ENCODE data around the gene TRAPPC14.
A peak's percentile ranks its signal among the peaks of the same experiment; 100 is the strongest.

DNA sequence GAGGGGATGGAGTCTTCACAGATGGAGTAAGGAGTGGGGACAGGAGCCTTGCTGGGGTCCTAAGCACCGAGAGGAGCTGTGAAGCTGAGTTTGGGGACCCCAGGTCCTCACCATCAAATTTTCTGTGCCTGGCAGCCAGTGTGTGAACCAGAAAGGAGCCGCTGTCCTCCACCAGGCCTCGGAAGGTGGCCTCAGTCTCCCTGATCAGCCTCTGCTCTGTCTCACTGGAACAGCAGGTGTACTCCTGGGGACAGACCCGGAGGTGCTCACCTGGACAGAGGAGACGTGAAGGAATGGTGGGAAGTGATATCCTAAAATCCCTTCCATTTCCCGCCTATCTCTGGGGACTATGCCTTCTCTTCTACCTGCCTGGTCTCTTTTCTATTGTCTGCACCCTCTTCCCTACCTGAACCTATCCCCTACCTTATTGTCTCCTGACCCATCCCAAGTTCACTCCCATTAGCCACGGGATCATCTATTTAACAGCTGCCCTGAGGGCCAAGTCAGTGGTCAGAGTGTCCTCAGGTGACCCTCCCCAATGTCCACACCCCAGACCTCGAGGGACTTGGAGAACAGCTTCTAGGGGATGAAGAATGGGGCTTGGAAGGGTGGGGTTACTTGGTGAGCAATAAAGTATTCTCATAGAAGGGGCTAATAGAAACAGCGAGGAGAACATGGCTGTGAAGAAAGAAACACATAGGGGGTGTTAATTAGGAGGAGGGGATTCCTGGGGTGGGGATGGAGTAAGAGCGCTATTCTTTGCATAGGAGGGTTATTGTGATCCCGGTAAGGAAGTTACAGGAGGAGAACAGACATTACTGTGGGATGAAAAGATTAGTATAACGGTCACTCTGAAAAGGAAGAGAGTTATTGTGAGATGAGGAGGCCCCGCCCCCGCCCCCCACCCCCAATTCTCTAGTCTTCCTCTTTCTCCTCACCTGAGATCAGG lies 17.8 kb upstream of the TRAPPC14 start:
- TF ChIP-seq ZEB2 (tag by site-specific recombination; IDR thresholded peaks at IDR 0.05), result 0 out of 2 replicates have a peak, but pooled peaks have one; percentile 20
- TF ChIP-seq ZNF580 (tag by site-specific recombination; IDR thresholded peaks at IDR 0.05), result no peak
- no peak for TF ChIP-seq ZNF626 (tag by site-specific recombination; IDR thresholded peaks at IDR 0.05)
- TF ChIP-seq ZNF830 (tag by site-specific recombination; IDR thresholded peaks at IDR 0.05; ENCODE audit: low read depth), result no peak
- TF ChIP-seq, protein P1, sequence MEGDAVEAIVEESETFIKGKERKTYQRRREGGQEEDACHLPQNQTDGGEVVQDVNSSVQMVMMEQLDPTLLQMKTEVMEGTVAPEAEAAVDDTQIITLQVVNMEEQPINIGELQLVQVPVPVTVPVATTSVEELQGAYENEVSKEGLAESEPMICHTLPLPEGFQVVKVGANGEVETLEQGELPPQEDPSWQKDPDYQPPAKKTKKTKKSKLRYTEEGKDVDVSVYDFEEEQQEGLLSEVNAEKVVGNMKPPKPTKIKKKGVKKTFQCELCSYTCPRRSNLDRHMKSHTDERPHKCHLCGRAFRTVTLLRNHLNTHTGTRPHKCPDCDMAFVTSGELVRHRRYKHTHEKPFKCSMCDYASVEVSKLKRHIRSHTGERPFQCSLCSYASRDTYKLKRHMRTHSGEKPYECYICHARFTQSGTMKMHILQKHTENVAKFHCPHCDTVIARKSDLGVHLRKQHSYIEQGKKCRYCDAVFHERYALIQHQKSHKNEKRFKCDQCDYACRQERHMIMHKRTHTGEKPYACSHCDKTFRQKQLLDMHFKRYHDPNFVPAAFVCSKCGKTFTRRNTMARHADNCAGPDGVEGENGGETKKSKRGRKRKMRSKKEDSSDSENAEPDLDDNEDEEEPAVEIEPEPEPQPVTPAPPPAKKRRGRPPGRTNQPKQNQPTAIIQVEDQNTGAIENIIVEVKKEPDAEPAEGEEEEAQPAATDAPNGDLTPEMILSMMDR (tag by site-specific recombination; IDR thresholded peaks at IDR 0.05), result no peak
- no peak for TF ChIP-seq ZBTB8A (tag by site-specific recombination; IDR thresholded peaks at IDR 0.05)
- no peak for TF ChIP-seq MZF1 (tag by site-specific recombination; IDR thresholded peaks at IDR 0.05; ENCODE audit: borderline replicate concordance)
- no peak for TF ChIP-seq ZNF362 (tag by site-specific recombination; IDR thresholded peaks at IDR 0.05)
- no peak for TF ChIP-seq REPIN1 (tag by site-specific recombination; IDR thresholded peaks at IDR 0.05; ENCODE audit: low read depth)
- no peak for TF ChIP-seq ZNF121 (tag by site-specific recombination; IDR thresholded peaks at IDR 0.05)
- TF ChIP-seq ZNF26 (tag by site-specific recombination; IDR thresholded peaks at IDR 0.05), result no peak
- TF ChIP-seq ZNF114 (tag by site-specific recombination; IDR thresholded peaks at IDR 0.05), result no peak
- no peak for TF ChIP-seq PRDM1 (tag by site-specific recombination; IDR thresholded peaks at IDR 0.05)
- TF ChIP-seq, protein P2, sequence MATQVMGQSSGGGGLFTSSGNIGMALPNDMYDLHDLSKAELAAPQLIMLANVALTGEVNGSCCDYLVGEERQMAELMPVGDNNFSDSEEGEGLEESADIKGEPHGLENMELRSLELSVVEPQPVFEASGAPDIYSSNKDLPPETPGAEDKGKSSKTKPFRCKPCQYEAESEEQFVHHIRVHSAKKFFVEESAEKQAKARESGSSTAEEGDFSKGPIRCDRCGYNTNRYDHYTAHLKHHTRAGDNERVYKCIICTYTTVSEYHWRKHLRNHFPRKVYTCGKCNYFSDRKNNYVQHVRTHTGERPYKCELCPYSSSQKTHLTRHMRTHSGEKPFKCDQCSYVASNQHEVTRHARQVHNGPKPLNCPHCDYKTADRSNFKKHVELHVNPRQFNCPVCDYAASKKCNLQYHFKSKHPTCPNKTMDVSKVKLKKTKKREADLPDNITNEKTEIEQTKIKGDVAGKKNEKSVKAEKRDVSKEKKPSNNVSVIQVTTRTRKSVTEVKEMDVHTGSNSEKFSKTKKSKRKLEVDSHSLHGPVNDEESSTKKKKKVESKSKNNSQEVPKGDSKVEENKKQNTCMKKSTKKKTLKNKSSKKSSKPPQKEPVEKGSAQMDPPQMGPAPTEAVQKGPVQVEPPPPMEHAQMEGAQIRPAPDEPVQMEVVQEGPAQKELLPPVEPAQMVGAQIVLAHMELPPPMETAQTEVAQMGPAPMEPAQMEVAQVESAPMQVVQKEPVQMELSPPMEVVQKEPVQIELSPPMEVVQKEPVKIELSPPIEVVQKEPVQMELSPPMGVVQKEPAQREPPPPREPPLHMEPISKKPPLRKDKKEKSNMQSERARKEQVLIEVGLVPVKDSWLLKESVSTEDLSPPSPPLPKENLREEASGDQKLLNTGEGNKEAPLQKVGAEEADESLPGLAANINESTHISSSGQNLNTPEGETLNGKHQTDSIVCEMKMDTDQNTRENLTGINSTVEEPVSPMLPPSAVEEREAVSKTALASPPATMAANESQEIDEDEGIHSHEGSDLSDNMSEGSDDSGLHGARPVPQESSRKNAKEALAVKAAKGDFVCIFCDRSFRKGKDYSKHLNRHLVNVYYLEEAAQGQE (tag by site-specific recombination; IDR thresholded peaks at IDR 0.05), result no peak

Measured in HEK293 (cell line).